Ovary (tissue), 9 donors: ENCODE results near the gene NEDD4L. TPM values are rescaled to one million over a fixed set of nuclear protein-coding genes. Genes with fewer than 3 reads are reported as not detected.

ENCODE experiments used
- DNase-seq, 5 donors: peaks; one replicate each; pipeline ENCODE4 v3.0.0-alpha.2; 2019 to 2020
- H3K27ac ChIP-seq, 2 donors: fragments of 200-600 bp; one replicate each; pipeline versions ENCODE4 v1.5.1 to v1.8.0; 2019 to 2022
- H3K27me3 ChIP-seq: fragments of 200-600 bp; one replicate; pipeline ENCODE4 v1.8.0; 2022
- H3K36me3 ChIP-seq: fragments of 200-600 bp; sonication (generic); one replicate; pipeline ENCODE4 v1.5.1; 2019
- H3K4me1 ChIP-seq: one replicate; pipeline ENCODE4 v1.8.1; 2013; ENCODE audit warnings: mild to moderate bottlenecking, moderate library complexity; ENCODE audit not compliant: insufficient read depth
- H3K4me3 ChIP-seq: fragments of 200-600 bp; sonication (generic); one replicate; pipeline ENCODE4 v1.5.1; 2017
- H3K9me3 ChIP-seq, 2 donors: fragments of 200-600 bp in 1 of 2; sonication (generic) in 1 of 2; one replicate each; pipeline versions ENCODE4 v1.5.1 to v1.8.1; 2013 to 2019; ENCODE audit warnings: mild to moderate bottlenecking in 1 of 2, moderate library complexity in 1 of 2
- EP300 ChIP-seq: sonication (generic); formaldehyde crosslinking; IDR thresholded peaks from one replicate; pipeline ENCODE4 v1.6.1; 2017; ENCODE audit warnings: antibody characterized with exemption
- POLR2A ChIP-seq: fragments of 450-650 bp; IDR thresholded peaks from one replicate; pipeline ENCODE4 v1.6.1; 2017; ENCODE audit warnings: antibody characterized with exemption, mild to moderate bottlenecking, moderate library complexity
- WGBS, 3 donors: extraction: QIAGEN DNeasy Blood & Tissue Kit in 1 of 3; methylation state at CpG; one replicate each; pipeline versions ENCODE4 v1.1.5 to v1.1.7; 2013 to 2017; 5-methylcytosine and 5-hydroxymethylcytosine counted together
- intact Hi-C, 4 donors: fragments of 100-400 bp; cut with DNase I; formaldehyde crosslinking; loops; one replicate each; pipeline versions ENCODE4 v1.11.0 to v1.15.1; 2022 to 2023
- polyA plus RNA-seq, 2 donors: library from polyadenylated mRNA; stranded (reverse); fragments of 200-250 nt in 1 of 2; fragments of 350-450 nt in 1 of 2; fragmentation: Illumina TruSeq in 1 of 2; extraction: RNeasy Lipid Tissue Mini Kit (QIAGEN cat#74804) in 1 of 2; gene quantifications; one replicate each; pipeline ENCODE4 v1.2.3, GENCODE V29; 2013 to 2014
- total RNA-seq, 7 donors: library from RNA; depleted of rRNA in 2 of 7; stranded (reverse); fragments of >200 nt in 2 of 7; fragmentation: NEBNext Ultra II Directional in 3 of 7; extraction: Animal tissue kit (Norgen Biotek cat#: 25700) in 3 of 7; gene quantifications; one replicate each; pipeline versions ENCODE4 v1.1.0 to v1.2.4, GENCODE V29; 2016 to 2023
- TF ChIP-seq, protein P1 (sequence below), 3 donors: fragments of 450-650 bp in 2 of 3; fragments of 200-600 bp in 1 of 3; IDR thresholded peaks; one replicate each; pipeline versions ENCODE4 v1.5.1 to v1.8.0; 2016 to 2022; ENCODE audit warnings: antibody characterized with exemption in 3 of 3, mild to moderate bottlenecking in 1 of 3
- donor health status: DM: no; HTN: no; CAD: no; lungs with moderate emphysema.
- donor health status: DM: no; HTN: no; CAD: no.
- donor health status: Bipolar disorder and iron deficiency.
- donor health status: DM: yes; HTN: yes; CAD: no.
- donor health status: DM: no; HTN: no; CAD: no.
- donor health status: DM: yes; HTN: yes; CAD: no.

NEDD4L gene
- total and polyA plus RNA-seq, 9 donors: 11.0 to 75.2 (median 18.2) TPM

DNA sequence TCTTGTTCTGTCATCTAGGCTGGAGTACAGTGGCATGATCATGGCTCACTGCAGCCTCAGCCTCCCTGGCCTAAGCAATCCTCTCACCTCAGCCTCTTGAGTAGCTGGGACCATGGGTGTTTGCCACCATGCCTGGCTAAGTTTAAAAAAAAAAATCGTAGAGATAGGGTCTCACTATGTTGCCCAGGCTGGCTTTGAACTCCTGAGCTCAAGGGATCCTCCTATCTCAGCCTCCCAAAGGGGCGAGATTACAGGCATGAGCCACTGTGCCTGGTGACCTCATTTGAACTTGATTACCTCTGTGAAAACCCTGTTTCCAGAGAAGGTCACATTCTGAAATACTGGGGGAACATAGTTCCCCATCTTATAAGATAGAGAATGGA is 190.3 kb downstream of the NEDD4L start:
- no peaks in the 10 kb centered on the region for H3K4me1 ChIP-seq
- intact Hi-C loops: no loop called here
- no peaks in the 10 kb centered on the region for H3K36me3 ChIP-seq
- no peaks in the 10 kb centered on the region for H3K9me3 ChIP-seq
- no peak overlapping the region for H3K4me3 ChIP-seq
- no peak overlapping the region for H3K27ac ChIP-seq
- DNase-seq: no peak
- WGBS, 3 donors: 91 to 96% (median 94%) methylated on average over 2 of the region's 2 CpGs
- TF ChIP-seq, protein P1, sequence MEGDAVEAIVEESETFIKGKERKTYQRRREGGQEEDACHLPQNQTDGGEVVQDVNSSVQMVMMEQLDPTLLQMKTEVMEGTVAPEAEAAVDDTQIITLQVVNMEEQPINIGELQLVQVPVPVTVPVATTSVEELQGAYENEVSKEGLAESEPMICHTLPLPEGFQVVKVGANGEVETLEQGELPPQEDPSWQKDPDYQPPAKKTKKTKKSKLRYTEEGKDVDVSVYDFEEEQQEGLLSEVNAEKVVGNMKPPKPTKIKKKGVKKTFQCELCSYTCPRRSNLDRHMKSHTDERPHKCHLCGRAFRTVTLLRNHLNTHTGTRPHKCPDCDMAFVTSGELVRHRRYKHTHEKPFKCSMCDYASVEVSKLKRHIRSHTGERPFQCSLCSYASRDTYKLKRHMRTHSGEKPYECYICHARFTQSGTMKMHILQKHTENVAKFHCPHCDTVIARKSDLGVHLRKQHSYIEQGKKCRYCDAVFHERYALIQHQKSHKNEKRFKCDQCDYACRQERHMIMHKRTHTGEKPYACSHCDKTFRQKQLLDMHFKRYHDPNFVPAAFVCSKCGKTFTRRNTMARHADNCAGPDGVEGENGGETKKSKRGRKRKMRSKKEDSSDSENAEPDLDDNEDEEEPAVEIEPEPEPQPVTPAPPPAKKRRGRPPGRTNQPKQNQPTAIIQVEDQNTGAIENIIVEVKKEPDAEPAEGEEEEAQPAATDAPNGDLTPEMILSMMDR (IDR thresholded peaks at IDR 0.05): no peak
- no peak for TF ChIP-seq POLR2A
- TF ChIP-seq EP300: no peak
- H3K27me3 ChIP-seq: no peaks in the 10 kb centered on the region

DNA sequence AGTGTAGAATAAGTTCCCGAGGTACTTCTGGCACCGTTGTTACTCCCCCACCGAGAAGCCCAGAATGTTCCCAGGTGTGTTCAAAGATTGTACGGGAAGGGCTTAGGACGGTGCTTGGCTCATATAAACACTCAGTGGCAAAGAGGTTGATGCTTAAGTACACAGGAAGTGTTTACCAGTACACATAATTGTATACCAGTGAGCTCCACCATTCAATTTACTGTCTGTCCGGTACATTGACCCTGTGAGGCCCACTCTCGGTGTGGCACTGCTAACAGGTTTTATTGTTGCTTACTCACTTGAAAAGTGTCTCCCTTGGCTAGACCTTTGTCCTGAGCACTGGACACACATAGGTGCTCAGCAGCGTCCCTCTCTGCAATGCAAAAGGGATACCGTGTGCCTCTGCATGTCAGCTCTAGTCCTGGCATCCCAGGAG is 191.0 kb downstream of the NEDD4L start:
- H3K4me3 ChIP-seq: no peak overlapping the region
- H3K27ac ChIP-seq: no peak overlapping the region
- whole genome bisulfite sequencing, 3 donors: 87 to 91% (median 90%) methylated on average over 9 of the region's 9 CpGs
- H3K36me3 ChIP-seq: no peaks in the 10 kb centered on the region
- no peaks in the 10 kb centered on the region for H3K9me3 ChIP-seq
- no peak for DNase-seq
- H3K4me1 ChIP-seq: no peaks in the 10 kb centered on the region
- H3K27me3 ChIP-seq: no peaks in the 10 kb centered on the region
- intact Hi-C loops: no loop called here
- TF ChIP-seq EP300: no peak
- TF ChIP-seq, protein P1 (IDR thresholded peaks at IDR 0.05): no peak
- TF ChIP-seq POLR2A: no peak

DNA sequence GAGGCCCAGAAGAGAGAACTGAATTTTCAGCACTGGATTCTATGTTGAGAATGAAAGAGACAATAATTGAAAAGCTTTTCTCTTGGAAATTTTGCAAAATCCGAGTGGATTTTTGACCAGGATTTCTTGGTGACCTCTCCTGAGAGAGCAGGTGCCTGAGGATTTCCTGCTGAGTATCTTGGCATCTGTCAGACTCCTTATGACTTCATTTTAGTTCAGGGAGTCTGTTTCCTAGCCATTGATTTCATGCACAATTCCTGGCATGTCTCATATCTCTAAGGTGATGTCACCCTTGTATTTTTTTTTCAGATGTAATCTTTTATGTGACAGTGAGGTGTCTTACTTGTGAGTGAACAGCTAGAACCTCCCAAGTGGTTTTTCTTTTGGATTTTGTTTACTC is 195.9 kb downstream of the NEDD4L start:
- Histone ChIP-seq H3K4me1 (no peaks in the 10 kb centered on the region), H3K27ac (no peak overlapping the region), H3K27me3 (no peaks in the 10 kb centered on the region), H3K36me3 (no peaks in the 10 kb centered on the region), H3K9me3 (no peaks in the 10 kb centered on the region), H3K4me3 (no peak overlapping the region)
- DNase-seq: no peak
- WGBS, 3 donors: 69 to 72% (median 69%) methylated on average over 1 of the region's 1 CpG
- TF ChIP-seq POLR2A (no peak), EP300 (no peak)
- TF ChIP-seq, protein P1 (IDR thresholded peaks at IDR 0.05): no peak
- intact Hi-C loops: no loop called here

DNA sequence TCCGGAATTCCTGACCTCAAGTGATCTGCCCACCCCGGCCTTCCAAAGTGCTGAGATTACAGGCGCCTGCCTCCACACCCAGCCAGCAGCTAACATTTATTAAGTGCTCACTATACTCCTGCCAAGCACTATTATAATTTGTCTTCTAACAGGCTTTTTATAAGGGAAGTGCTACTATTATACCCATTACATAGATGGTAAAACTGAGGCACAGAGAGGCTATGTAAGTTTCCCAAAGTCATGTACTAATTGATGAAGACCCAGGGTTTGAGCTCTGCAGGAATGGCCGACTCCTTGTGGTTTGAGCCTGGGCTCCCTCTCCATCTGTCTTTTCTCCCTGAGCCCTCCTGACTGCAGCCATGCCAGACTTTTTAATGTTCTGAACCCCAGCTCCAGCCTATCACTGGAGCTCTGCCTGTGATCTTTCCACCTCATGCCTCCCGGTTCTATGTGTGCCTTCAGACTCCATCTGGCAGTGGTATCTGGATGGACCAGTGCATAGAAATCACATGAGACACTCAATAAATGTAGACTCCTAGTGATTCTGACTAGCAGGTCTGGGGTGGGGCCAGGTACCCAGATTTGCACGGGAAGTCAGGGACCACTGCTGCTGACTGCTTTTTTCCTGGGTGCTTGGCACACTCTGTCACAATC is 197.1 kb downstream of the NEDD4L start:
- 90 to 93% (median 92%) methylated on average over 6 of the region's 6 CpGs for WGBS, 3 donors
- Histone ChIP-seq H3K27me3 (no peaks in the 10 kb centered on the region), H3K4me1 (no peaks in the 10 kb centered on the region), H3K9me3 (no peaks in the 10 kb centered on the region), H3K36me3 (no peaks in the 10 kb centered on the region), H3K4me3 (no peak overlapping the region), H3K27ac (no peak overlapping the region)
- DNase-seq: no peak
- intact Hi-C loops: no loop called here
- TF ChIP-seq, protein P1 (IDR thresholded peaks at IDR 0.05): no peak
- no peak for TF ChIP-seq EP300
- no peak for TF ChIP-seq POLR2A
